C4-2B (cell line): ENCODE data around the gene GRK2.
A peak's percentile ranks its signal among the peaks of the same experiment; 100 is the strongest.

Source experiments
- H3K27ac ChIP-seq: fragments of 450-650 bp; 2 replicates; pipeline ENCODE4 v1.5.1; 2017
- CTCF ChIP-seq: fragments of 450-650 bp; conservative IDR thresholded peaks from 2 replicates; pipeline ENCODE4 v1.5.1; 2017; ENCODE audit warnings: mild to moderate bottlenecking
- ZFX ChIP-seq: fragments of 450-650 bp; IDR thresholded peaks from 2 replicates; pipeline ENCODE4 v1.6.1; 2017

GRK2 gene

GRCh38 chr11:67247946-67248550 lies 18.2 kb upstream of the GRK2 start:
- TF ChIP-seq CTCF (no peak), ZFX (no peak)
- H3K27ac ChIP-seq, result peak overlapping the region; percentile 32

- no peak for TF ChIP-seq CTCF
- no peak for TF ChIP-seq ZFX
These were observed 17.6 kb upstream of the GRK2 start for GRCh38 chr11:67248653-67249052.

GRCh38 chr11:67250059-67251043 lies 15.9 kb upstream of the GRK2 start:
- TF ChIP-seq ZFX (no peak), CTCF (no peak)
- H3K27ac ChIP-seq, result no peak overlapping the region

More at GRCh38 chr11:67248653-67249052, 17.6 kb upstream of the GRK2 start:
- peak overlapping the region; percentile 32 for H3K27ac ChIP-seq

GRCh38 chr11:67251841-67252240 lies 14.4 kb upstream of the GRK2 start:
- TF ChIP-seq CTCF (no peak), ZFX (no peak)

GRCh38 chr11:67252831-67253239 lies 13.4 kb upstream of the GRK2 start:
- H3K27ac ChIP-seq, result no peak overlapping the region
- TF ChIP-seq CTCF (peak; percentile 46), ZFX (no peak)

More at GRCh38 chr11:67251841-67252240, 14.4 kb upstream of the GRK2 start:
- no peak overlapping the region for H3K27ac ChIP-seq

GRCh38 chr11:67253872-67254624 lies 12.2 kb upstream of the GRK2 start:
- TF ChIP-seq ZFX (no peak), CTCF (no peak)
- H3K27ac ChIP-seq, result no peak overlapping the region
